GM19455 (cell line): Measurements from ENCODE around the gene ESPNL.
"Not testable (repeated sequence)": the region's sequence is repeated elsewhere in the genome, so short reads cannot be mapped to it uniquely, and the experiment has no call there.

ENCODE experiments used
- ATAC-seq: cut with Tn5 transposase; IDR thresholded peaks from one replicate; pipeline ENCODE4 v1.9.1; 2021; ENCODE audit not compliant: unreplicated experiment

ESPNL gene, protein sequence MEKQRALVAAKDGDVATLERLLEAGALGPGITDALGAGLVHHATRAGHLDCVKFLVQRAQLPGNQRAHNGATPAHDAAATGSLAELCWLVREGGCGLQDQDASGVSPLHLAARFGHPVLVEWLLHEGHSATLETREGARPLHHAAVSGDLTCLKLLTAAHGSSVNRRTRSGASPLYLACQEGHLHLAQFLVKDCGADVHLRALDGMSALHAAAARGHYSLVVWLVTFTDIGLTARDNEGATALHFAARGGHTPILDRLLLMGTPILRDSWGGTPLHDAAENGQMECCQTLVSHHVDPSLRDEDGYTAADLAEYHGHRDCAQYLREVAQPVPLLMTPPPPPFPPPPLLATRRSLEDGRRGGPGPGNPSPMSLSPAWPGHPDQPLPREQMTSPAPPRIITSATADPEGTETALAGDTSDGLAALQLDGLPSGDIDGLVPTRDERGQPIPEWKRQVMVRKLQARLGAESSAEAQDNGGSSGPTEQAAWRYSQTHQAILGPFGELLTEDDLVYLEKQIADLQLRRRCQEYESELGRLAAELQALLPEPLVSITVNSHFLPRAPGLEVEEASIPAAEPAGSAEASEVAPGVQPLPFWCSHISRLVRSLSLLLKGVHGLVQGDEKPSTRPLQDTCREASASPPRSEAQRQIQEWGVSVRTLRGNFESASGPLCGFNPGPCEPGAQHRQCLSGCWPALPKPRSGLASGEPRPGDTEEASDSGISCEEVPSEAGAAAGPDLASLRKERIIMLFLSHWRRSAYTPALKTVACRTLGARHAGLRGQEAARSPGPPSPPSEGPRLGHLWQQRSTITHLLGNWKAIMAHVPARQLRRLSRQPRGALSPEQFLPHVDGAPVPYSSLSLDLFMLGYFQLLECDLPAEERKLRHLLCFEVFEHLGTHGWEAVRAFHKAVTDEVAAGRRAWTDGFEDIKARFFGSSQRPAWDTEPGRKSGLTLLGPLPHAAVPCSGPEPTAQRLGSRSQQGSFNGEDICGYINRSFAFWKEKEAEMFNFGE

DNA sequence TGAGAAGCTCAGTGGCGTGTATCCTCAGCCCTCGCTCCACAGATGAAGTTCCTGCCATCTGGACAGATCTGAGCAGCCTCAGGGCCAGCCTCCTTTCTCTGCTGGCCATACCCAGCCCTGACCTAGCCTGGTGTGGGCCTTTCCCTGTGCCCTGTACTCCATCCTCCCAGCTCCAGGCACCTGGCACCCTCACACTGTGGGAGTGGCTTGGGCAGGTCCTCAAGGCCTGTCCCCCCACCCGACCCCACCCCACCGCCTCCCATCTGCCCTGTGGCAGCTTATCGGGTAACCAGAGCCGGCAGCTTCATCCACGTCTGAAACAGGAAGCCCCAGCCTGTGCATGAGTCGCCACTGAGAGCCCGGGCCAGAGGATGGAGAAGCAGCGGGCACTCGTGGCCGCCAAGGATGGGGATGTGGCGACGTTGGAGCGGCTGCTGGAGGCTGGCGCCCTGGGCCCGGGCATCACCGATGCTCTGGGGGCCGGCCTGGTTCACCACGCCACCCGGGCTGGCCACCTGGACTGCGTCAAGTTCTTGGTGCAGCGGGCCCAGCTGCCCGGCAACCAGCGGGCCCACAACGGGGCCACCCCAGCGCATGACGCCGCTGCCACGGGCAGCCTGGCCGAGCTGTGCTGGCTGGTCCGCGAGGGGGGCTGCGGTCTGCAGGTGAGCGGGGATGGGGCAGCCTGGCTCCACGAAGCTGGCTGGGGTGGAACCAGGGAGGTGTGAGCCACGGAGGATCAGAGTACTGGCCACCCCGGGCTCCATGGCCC, at the start of gene ESPNL:
ESPNL (plus strand) TSS at position 292 of the 772 bp plus-strand sequence; CDS start at position 372, 80 bp downstream.
- no peak for ATAC-seq

DNA sequence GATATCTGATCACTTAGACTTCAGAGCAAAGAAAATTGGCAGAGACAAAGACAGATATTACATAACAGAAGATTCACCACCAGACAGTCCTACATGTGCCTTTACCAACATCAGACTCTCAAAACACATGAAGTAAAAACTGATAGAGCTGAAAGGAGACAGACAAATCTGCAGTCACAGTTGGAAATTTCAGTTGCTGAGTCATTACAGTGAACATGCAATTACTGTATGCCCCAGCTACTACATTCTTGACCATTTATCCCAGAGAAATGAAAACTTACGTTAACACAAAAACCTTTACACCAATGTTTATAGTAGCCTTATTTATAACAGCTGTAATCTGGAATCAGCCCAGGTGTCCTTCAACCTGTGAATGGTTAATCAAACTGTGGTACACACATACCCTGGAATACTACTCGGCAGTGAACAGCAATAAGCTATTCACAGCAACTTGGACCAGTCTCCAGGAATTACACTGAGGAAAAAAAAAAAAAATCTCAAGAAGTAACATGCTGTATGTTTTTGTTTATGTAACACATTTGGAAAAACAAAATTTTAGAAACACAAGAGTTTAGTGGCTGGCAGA, 46.9 kb upstream of the ESPNL start:
- ATAC-seq, result no peak

DNA sequence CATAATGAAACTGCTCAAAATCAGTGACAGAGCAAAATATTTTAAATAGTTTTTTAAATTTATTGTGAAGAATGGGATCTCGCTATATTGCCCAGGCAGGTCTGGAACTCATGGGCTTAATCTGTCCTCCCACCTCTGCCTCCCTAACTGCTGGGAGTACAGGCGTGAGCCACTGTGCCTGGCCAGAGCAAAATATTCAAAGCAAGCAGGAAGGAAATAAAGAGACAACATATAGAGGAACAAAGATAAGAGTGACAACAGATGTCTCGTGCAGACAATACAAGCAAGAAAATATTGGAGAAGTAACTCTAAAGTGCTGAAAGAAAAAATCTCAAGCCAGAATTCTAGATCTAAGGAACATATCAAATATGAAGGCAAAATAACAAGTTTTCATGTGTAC, 44.3 kb upstream of the ESPNL start:
- ATAC-seq, result no peak

DNA sequence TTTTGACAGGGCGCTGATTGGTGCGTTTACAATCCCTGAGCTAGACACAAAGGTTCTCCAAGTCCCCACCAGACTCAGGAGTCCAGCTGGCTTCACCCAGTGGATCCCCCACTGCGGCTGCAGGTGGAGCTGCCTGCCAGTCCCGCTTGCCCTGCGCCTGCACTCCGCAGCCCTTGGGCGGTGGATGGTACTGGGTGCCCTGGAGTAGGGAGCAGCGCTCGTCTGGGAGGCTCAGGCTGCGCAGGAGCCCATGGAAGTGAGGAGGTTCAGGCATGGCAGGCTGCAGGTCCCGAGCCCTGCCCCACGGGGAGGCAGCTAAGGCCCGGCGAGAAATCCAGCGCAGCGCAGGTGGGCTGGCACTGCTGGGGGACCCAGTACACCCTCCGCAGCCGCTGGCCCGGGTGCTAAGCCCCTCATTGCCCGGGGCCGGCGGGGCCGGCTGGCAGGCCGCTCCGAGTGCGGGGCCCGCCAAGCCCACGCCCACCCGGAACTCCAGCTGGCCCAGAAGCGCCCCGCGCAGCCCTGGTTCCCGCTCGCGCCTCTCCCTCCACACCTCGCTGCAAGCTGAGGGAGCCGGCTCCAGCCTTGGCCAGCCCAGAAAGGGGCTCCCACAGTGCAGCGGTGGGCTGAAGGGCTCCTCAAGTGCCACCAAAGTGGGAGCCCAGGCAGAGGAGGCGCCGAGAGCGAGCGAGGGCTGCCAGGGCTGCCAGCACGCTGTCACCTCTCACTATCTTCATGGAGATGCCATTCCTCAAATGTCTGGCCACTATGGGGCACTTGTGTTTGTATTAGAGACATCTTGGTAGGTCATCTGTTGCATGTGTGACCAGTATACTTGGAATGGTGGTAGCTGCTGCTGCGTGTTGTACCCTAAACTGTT, 42.2 kb upstream of the ESPNL start:
- not testable (repeated sequence) for ATAC-seq

DNA sequence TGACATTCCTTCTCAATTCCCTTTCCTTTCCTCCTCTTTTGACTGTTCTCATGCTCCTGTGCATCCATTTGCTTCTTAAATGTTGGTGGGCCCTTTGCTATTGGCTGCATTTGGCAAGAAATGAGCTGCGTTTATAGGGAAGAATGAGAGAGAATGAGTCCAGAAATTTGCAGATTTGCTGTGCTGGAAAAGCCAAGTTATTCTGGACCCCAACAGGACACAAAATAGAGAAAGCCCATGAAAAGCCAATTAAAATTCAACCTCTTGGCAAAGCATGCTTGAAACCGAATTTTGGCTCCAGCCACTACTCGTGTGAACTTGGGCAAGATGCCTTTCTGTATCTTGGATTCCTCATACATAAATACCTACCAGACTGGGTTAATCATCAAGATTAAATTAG, 40.6 kb upstream of the ESPNL start:
- no peak for ATAC-seq

DNA sequence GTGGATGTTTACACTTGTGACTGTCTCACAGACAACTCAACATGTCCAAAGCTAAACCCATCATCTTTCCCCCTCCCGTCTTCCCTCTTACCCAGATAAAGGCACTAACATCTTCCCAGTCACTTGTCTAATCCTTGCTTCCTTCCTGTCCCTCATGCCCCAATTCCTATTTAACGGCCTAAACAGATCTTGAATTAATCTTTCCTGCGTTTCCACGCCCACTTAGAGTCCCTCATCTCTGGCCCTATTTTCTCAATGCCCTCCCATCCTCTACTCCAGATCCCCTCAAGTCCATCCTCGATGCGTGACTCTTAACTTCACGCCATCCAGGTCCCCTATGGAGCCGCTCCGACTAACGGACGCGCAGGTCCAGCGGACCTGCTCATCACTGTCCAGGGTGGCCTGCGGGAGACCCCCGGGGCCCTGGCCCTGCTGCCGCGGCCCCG, 40.0 kb upstream of the ESPNL start:
- ATAC-seq, result peak; percentile 12

DNA sequence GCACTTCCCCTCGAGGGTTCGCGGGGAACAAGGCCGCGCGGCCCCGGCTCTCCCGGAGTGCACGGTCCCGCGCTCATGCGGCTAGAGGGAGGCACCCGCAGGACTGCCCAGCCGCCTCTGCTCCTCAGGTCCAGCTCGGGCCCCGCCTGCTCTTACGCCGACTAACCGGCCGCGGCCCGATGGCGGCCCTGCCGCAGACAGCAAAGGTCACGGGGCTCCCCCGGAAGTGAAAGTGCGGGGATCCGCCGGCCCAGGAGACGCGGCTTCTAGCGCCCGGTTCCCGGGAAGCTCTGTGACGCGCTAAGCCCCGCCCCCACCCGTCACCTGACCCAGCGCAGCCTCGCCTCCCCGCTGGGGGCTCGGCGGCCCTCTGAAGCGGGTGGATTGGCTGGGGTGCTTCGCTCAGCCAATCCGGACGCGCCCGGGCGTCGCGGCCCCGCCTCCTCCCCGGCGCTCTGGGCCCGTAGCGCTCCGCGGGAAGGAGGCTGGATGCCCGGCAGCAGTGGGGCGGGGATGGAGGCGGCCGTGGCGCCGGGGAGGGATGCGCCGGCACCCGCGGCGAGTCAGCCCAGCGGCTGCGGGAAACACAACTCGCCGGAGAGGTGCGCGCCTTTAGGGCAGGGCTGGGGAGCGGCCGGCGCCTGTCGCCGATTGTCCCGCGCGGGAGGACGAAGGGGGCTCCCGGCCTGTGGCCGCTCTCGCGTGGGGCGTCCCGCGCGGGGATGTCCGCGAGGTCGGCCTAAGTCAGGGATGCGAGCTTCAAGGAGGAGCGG, 39.4 kb upstream of the ESPNL start, which contains the start of gene SCLY:
SCLY (plus strand) TSS at position 460 of the 773 bp plus-strand sequence; CDS start at position 514, 54 bp downstream.
- ATAC-seq, result peak; percentile 94

DNA sequence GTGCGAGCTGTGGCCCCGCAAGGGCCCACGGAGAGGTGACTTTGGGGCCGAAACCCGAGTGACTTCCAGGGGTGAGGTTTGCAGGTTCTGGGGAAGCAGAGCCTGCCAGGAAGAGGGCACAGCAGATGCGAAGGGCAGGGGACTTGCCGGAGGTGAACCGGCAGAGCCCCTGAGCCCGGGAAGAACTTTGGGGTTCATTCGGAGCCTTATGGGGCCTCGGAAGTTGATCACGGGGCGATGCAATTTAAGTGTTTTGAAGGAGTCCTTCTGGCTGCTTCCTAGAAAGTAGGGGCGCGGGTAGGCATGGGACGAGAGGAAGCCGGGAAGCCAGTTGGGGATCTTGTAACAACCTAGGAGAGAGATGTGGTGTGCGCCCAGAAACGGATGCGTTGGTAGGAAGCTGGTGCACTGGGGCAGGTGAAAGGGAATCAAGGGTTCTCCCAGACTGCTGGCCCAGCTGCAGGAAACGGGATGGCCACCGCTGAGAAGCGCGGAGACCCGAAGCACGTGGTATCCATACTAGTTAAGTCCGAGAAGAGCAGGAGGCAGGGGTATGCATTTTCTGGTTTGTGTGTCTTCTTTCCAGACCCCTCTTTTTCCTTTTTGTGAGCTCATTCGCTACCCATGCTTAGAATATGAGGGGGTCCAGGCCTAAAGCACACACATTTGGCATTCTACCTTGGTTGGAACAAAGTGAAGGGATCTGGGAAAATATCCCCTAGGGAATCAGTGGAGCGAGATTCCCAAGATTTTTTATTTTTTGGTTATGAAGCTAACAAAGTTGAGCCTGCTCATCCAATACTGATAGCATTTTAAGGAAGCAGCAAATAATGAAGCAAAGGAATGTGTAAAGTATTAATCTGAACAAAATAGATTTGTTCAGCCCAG, 38.6 kb upstream of the ESPNL start:
- peak; percentile 29 for ATAC-seq

DNA sequence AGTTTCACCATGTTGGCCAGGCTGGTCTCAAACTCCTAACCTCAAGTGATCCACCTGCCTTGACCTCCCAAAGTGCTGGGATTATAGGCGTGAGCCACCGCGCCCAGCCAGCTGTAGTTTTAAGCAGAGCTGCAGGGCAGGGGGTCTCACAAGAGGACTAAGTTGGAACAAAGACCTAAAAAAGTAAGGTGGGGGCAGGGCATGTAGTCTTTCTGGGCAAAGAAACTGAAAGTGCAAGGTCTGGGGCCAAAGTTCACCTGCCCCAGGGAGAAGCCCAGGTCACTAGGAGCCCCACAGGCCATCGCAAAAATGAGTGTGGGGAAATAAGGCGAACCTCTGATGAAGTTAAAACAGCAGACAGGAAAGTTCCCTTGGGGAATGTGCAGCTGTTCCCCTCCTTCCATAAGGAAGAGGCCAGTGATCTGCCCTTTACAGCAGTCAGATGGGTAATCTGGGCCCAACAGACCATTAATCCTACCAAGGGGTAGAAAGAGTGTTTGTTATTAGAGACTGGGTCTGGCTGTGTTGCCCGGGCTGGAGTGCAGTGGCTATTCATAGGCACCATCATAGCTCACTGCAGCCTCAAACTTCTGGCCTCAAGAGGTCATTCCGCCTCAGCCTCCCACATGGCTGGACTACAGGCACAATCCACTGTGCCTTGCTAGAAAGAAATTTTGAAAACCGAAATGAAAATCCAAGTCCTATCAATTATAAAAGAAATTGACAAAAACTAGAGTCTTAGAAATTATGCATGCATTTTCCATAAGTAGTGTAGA, 36.5 kb upstream of the ESPNL start:
- ATAC-seq, result no peak

DNA sequence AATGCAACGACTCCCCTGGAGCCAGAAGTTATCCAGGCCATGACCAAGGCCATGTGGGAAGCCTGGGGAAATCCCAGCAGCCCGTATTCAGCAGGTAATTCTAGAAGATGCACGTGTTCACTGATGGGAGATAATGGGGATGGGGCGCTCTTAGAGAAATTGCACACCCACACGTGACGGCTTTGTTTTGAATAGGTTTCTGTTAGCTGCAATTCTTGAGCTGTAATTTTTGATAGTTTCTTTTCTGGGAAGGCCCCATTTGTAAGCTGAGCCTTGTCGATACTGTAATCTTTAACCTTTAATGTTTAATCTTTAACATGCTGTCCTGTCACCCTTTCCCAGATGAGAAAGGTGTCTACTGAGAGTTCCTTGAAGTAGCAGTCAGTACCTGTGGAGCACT, 35.8 kb upstream of the ESPNL start:
- no peak for ATAC-seq

DNA sequence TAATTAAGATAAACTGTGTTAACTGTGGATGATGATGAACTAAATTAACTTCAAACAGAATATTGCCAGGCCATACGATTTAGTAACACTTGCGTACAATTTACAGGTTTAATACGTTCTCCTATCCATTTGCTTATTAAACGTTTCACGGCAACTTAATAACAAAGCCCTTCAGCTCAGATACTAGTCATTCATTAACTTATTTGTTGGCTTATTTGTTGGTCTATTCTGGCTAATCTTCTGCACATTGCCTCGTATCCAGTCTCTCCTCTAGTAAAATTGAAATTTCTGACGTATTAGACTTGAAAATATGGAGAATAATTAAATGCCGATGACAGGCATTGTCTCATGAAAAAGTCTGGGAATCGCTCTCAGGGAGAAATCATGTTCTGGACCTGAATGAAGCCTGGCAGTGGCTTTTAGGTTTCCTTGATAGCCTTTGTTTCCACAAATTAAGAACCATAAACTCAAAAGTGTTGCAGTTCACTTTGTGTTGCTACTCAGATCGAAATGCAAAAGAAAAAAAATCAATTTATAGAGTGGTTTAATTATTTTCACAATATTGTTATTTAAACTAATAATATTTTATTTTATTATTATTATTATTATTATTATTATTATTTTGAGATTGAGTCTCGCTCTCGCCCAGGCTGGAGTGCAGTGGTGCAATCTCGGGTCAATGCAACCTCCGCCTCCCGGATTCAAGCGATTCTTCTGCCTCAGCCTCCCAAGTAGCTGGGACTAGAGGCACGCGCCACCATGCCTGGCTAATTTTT, 34.9 kb upstream of the ESPNL start:
- no peak for ATAC-seq

DNA sequence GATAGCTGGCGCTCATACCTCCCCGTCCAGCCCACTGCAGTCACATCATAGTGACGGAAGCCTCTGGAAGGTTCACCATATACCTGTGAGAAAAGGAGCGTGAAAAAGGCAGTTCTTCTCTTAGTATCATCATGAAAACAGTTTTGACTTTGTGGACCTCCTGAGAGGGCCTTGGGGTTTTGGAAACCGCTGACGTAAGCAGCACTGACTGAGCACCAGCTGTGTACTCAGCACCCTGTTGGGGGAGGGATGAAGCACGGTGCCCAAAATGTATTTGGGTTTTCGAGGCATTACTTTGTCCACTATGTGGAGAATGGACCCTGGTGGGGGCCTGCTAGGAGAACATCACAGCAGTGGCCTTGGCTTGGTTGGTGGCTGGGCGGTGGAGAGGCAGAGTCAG, 33.9 kb upstream of the ESPNL start:
- ATAC-seq, result no peak

DNA sequence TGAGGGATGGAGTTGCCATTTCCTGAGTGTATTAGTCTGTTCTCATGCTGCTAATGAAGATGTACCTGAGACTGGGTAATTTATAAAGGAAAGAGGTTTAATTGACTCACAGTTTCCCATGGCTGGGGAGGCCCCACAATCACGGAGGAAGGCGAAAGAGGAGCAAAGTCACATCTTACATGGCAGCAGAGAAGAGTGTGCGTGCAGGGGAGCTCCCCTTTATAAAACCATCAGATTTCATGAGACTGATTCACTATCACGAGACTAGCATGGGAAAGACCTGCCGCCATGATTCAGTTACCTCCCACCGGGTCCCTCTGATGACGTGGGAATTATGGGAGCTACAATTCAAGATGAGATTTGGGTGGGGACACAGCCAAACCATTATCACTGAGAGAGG, 33.4 kb upstream of the ESPNL start:
- not testable (repeated sequence) for ATAC-seq

DNA sequence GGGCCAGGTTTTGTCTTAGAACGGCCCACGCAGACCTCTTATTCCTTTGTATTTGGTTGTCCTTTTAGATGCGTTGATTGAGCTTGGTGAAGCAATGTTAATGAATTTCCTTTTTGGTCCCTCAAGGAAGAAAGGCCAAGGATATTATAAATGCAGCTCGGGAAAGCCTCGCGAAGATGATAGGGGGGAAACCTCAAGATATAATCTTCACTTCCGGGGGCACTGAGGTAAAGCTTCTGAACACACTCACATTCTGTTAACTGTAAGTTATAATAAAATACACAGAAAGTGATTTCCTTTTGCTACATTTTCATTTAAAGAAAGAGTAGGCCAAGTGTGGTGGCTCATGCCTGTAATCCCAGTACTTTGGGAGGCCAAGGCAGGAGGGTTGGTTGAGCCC, 32.2 kb upstream of the ESPNL start:
- no peak for ATAC-seq

DNA sequence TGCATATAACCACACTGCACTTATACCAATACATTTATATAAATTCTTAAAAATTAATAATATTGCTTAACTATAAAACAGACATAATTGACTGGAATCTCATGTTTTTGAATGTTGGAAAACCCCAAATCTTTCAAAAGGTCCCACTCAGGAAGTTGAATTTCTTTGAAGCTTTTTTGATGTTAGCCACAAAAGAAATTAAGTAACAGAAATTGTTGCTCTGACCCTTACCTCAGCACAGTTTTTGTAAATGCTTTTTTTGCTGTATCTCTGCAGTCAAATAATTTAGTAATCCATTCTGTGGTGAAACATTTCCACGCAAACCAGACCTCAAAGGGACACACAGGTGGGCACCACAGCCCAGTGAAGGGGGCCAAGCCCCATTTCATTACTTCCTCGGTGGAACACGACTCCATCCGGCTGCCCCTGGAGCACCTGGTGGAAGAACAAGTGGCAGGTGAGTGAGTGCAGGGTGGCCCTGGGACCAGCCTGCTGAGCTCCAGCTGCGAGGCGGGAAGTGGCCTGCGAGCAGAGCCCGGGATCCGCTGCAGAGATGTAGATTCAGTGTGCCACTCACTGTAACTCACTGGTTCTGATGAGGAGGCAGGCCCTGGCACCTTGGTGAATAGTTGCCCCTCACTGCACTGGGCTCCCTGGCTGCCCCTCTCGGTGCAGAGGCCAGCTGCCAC, 31.0 kb upstream of the ESPNL start:
- no peak for ATAC-seq

DNA sequence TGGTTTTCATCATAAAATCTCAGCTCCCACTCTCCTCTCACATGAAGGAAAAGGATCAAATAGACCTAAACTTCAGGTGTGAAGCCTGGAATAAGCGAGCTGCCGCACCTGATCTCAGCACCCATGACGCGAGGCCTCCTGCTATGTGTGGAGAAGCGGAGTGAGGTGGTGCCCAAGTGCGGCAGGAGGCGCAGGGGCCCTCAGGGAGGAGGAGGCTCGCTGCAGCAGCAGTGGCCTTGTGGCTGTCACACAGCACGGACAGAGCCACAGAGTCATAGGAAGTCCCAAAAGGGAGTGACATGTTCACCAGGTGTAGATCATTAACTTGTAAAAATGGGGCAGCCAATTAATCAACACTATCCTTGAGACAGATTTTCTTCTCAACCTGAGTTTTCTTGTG, 30.3 kb upstream of the ESPNL start:
- no peak for ATAC-seq
